ENCODE results near the gene MYRIP.
"Not testable (repeated sequence)": the region's sequence is repeated elsewhere in the genome, so short reads cannot be mapped to it uniquely, and the experiment has no call there.

The MYRIP gene

DNA sequence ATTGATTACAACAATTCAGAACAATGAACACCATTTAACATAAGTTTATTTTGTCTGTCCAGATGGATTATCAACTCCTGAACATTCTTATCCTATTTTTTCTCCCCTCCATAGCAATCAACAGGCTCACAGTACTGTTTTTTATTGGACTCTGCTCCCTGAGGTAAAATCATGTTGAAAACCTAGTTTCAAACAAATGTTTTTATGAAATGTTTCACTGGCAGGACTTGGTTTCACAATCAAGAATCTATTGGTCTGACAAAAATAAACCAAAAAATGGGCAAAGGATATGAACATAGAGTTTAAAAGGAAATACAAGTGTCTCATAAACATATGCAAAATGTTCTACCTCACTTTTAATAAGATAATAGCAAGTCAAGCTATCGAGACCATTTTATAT is 2.6 kb upstream of the MYRIP start:
- no peak for DNase-seq (ENCODE audit: low read depth in 2 of 2)

DNA sequence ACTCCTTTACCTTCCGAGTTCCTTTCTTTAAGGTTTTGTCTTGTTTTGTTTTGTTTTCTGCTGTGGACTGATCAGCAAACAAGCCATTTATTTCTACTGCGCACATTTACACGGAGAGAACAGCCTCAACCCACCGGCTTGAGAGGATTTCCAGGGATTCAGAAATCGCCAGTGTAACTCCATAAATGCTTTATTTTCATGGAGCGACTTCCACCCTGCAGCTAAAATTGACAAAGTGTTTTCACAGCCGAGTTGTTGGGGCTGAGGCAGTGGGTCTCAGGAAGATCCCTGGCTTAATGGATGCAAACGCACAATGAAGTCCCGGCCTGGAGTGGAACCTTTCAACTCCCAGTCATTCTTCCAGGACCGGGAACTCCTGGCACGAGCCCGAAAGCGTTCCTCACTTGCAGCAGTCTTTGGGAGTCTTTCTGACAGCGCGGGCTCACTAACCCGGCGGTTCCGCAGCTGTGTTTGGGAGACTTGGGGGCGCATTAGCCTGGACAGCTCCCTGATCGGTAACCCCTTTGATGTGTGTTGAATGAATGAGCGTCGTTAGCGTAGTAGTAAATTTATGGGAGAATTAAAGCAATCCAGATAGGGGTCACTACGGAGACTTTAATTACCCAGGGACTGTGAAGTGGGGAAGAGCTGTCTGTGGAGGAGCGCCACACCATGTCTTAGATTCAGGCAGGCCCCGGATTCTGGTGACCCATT is 785 bp upstream of the MYRIP start:
- no peak for DNase-seq (ENCODE audit: low read depth in 2 of 2)

DNA sequence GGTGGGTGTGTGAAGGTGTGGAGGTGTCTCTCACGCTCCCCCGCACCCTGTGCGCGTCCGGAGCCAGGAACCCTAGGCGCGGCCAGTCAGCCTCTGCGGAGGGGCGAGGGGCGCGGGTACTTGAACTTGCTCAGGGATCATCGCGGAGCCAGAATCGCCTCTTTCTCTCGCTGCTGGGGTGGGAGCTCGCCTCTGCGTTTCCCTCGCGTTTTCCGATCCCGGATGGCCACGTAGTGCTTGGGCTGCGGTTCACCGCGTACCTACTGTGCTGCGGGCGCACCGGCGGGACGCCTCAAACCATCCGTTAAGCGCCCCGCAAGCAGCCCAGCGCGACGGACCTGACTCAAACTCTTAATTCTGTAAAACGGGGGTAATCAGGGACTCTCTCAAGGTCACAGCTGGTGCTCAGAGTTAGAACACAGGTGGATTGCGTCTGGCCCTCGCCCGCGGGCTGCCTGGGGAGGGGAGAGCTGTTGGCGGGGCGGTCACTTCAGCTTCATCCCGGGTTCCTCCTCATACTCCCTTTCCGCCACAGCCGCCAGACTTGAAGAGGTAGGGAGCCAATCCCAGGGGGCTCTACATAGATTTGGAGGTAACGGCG is 686 bp downstream of the MYRIP start:
- DNase-seq (ENCODE audit: low read depth in 2 of 2) = no peak

DNA sequence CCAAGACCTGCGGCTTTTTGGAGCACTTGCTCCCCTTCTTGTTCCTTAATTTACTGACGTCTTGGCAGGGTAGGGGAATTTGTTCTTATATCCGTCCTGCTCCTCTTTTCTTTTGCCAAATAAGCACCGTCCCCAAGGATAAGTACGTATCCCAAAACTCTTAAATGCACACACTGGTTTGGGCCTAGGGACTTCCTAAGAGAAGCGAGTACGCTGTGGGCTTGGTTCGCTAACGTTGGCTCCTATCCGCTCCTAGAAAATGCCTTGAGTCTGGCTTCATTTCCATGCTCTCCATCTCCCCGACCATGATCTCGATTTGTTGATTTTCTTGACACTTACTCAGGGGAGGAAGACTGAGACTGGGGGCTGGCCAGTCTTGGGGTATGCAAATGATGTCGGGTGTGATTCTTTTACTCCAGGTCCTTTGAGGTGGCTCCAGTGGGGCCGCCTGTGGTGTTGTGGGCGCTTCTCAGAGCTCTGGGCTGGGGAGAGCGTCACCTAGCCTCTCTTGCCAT is 1.3 kb downstream of the MYRIP start:
- DNase-seq (ENCODE audit: low read depth in 2 of 2) = no peak

DNA sequence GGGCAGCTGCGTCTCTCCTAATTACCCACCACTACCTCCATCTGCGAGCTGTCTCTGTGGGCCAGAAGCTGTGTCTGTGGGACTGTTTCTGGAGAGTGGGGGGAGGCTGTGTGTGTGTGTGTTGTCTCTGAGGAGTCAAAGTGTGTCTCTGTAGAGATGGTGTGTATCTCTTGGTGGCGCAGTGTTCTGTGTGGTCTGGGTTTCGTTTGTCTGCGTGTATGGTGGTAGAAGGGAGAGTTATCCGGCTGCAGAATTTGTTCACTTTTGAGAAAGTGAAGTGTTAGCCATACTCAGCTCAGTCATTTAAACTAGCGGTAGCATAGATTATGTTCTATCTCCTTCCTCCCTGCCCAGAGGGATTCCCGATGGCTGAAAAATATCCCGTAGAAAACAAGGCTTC is 2.2 kb downstream of the MYRIP start:
- no peak for DNase-seq (ENCODE audit: low read depth in 2 of 2)

DNA sequence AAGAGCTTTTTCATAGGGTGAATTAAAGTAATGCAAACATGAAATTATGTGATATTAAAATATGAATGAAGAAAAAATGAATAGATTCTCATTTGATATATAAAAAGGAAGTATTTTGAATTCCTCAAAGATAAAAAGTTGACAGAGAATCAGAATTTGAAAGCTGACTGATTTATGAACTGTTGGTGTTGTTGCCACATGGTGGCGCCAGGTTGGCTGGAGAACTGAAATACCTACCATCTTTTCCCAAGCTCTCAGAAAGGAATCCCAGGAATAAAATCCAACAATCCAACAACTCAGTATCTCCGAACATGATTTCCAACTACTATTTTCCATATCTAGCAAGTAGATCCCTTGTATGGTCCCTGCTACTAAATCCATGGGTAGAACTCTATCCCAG is 3.1 kb downstream of the MYRIP start:
- no peak for DNase-seq (ENCODE audit: low read depth in 2 of 2)

DNA sequence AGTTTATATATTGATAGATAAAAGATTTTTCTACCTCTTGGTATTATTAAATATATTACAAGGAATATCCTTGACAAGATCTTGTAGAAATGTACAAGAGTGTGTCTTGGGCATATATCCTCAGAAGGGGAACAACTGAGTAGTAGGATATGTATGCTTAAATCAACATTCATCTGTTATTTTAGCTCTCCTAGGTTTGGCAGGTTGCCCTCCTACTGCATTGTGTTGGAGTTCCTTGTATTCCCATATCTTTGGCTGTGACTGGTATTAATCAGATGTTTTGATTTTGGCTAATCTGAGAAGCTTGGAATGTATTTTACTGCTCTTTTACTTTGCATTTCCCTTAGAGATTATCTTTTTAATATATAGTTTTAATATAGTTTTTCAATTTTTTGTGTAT is 4.6 kb downstream of the MYRIP start:
- DNase-seq (ENCODE audit: low read depth in 2 of 2) = no peak

DNA sequence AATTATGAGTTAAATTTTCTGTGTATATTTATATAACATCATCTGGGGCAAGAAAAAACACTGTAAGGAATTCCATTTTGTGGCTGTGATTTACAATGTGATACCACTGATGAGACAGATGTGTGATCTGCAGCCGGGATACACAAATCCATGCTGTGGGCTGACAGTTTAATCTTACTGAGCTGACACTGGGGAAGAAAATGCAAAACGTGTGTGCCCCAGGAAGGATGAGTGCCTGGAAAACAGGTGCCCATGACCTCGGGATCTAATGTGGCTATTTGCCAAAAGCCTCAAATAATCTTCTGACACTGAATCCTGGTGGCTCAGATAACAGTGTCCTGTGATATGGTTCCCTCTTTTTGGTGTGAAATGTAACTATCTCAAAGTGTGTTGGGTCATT is 10.5 kb downstream of the MYRIP start:
- no peak for DNase-seq (ENCODE audit: low read depth in 2 of 2)

DNA sequence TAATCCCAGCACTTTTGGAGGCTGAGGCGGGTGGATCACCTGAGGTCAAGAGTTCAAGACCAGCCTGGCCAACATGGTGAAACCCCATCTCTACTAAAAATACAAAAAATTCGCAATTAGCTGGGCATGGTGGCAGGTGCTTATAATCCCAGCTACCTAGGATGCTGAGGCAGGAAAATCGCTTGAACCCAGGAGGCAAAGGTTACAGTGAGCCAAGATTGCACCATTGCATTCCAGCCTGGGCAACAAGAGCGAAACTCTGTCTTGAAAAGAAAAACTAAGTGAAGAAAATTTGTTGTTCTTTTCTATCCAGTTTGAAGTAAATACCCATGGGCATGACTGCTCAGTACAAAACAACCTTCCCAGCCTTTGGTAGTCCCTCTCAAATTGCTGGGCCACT is 24.4 kb downstream of the MYRIP start:
- DNase-seq (ENCODE audit: low read depth in 2 of 2) = not testable (repeated sequence)

DNA sequence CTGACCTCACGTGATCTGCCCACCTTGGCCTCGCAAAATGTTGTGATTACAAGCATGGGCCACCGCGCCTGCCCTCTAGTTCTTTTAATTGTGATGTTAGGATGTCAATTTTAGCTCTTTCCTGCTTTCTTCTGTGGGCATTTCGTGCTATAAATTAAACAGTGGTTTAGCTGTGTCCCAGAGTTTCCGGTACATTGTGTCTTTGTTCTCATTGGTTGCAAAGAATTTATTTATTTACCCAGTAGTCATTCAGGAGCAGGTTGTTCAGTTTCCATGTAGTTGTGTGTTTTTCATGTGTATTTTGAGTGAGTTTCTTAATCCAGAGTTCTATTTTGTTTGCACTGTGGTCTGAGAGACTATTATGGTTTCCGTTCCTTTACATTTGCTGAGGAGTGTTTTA is 30.1 kb downstream of the MYRIP start:
- DNase-seq (ENCODE audit: low read depth in 2 of 2) = no peak

DNA sequence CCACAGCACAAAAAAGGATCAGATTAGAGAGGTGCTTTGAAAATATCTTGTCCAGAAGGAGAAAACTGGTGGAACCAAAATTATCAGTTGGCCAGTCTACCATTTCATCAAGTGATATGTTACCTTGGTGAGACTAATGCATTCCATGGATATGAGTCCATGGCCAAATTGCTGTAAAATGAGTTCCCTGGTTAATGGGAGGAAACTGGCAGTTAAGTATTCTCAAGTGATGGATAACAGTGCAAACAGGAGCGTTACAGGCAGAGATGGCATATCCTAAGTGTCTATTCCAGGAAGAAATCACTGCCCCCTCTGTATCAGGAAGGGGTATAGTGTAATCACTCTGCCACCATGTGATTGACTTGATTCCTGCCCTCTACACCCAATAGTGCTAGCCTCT is 34.0 kb downstream of the MYRIP start:
- DNase-seq (ENCODE audit: low read depth in 2 of 2) = no peak

DNA sequence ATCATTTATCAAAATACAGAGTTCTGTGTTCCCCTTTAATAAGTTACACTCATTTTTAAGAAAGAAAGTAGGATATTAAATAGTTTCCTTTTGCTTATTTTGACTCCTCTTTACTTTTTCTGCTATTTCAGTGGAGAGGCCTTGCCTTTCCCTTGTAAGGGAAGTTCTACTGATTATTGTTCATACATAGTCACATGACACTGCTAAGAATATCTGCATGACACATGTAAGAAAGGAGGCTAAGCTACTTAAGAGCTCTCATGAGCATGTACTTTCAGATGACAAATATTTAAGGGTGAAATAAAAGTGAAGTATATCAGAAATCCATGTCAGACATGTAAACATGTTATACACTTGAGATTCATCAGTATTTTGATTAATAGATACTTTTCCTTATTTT is 39.0 kb downstream of the MYRIP start:
- no peak for DNase-seq (ENCODE audit: low read depth in 2 of 2)

DNA sequence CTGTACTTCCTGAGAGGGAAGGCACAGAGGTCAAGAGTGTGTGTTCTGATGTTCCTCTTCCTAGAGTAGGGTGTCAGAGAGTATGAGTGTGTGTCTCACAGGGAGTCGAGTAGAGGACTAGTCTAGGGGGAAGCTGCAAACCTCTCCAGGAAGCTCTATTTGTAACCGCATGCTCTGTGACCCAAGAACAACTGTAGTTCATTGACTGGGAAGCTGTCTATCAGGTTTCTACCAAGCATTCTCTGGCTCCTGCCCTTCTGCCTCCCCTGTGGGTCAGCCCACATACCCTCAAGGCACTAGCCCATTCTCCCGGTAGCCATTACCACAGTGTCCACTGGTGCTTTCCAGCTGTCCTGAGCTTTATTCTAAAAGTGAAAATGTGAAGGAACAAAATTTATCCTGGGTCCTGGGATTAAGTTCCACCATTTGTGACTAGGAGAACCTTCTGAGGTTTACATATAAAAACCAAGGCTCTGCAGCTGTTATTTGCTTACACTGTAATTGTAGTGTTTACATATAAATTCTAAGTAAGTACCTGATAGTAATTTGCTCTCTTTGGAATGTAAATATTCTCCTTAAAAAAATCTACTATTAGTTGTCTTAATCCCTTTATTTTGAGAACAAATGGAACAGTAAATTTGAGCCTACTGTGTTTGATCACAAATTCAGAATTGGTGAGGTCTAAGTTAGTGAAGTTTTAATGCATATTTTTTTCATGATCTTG is 40.7 kb downstream of the MYRIP start:
- no peak for DNase-seq (ENCODE audit: low read depth in 2 of 2)

DNA sequence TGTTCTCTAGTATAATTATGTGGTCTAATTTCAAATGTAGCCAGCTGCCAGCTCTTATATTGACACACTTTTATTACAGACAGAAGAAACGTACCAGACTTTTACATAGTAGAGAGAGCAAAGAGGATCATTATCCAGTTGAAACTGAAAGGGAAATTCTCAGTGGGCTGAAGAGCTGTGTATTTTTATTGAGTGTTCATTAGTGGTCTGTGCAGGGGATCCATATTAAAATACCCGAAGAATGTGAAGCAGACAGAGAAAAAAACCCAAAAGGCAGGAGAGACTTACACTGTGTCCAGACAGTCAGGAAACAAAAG is 41.3 kb downstream of the MYRIP start:
- DNase-seq (ENCODE audit: low read depth in 2 of 2) = no peak

DNA sequence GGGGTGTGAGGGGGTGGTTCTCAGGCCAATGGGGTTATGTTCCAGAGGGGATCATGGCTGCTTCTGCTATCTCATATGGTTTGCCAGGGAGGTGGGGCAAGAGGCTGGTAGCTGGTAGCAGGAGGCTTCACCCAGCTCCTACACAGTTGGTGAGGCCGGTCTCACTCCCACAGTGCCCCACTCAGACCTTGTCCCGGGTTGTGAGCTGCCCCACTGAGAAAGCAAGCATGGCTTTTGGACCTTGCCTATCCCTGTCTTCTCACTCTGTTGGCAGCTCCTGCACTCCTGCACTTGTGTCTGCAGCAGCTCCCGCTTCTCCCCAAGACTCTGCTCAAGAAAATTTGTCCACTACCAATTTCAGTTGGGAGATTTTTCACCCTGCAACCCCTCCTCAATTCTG is 46.1 kb downstream of the MYRIP start:
- DNase-seq (ENCODE audit: low read depth in 2 of 2) = no peak

DNA sequence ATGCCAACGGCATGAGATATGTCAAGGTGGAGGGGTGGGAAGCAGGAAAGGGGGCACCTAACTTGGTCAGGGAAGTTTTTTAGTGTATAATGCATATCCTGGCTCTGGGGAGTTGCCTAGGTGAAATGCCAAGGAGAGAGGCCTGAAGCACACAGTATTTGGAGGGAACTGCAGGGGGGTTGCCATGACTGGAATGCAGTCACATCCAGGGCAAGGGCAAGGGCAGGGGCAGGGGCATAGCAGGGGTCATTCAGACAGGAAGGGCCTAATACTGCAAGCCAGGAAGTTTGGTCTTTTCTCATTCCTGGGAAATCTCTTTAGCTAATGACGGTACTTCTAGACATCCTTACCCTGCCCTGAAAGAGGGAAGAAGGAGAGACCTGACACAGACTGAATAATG is 60.5 kb downstream of the MYRIP start:
- DNase-seq (ENCODE audit: low read depth in 2 of 2) = no peak

DNA sequence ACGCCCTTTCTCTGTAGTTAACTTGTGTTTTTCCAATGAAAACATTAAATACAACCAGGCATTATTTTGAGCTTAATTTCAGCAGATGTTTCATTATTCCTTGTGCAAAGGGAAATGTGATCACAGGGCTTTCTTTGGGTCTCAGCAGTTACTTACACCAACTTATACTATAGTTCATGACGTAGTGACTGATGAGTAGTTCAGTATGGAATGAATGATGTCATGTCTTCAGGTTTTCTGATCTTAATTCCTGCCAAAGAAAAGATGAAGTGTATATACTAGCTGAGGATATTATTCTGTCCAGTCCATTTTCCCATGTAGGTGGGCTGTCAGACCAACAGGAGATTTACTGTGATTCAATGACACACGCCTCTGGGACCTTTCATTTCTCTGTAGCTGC is 61.3 kb downstream of the MYRIP start:
- no peak for DNase-seq (ENCODE audit: low read depth in 2 of 2)

DNA sequence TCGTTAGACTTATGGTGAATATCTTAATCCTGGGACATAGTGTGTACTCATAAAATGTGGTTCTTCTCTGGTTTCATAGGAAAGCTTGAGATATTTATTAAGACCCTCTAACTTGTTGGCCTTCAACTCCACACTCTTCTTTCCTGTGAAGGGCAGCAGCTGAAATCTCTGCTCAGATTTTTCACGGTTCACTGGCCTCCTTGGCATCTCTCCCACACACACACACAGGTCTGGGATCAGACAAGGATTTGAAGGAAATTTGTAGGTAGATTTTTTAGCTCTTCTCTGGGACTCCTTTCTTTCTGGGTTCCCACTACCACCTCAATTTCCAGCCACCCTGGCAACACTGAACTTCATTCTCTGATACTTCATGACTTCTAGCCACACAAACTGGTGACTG is 70.2 kb downstream of the MYRIP start:
- DNase-seq (ENCODE audit: low read depth in 2 of 2) = no peak

DNA sequence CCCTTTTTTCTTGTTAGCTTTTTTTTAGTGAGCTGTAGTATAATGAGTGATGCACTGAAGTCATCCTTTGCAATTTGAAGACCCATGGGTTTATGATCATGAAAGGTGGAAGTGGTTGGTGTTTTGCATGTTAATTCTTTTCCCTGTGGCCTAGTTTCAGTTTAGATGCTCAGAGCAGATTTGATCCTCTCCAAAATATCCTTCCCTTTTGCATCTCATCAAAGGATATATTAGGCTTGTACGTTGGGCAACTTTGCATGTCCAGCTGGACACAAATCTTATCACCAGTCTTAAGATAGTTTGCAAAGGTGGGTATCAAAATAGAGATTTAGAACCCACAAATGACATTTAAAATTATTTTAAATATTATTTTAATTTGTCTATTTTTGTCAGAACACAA is 72.7 kb downstream of the MYRIP start:
- DNase-seq (ENCODE audit: low read depth in 2 of 2) = no peak

DNA sequence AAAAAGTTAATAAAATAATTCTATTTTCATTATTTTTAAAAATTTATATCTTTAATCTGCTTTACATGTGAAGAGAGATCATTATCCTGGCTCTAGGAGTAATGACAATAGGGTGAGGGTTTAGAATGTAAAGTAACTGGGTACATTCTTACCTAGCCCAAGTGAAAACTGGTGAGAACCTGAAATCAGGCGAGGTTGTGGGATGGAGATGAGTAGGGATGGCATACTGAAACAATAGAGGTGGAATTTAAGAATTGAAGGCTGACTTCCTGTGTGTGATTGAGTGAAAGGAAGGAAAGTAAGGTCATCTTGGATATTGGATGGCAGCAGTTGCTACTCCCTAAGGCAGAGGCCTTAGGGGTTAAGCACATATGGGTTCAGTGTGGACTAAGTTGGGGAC is 82.7 kb downstream of the MYRIP start:
- no peak for DNase-seq (ENCODE audit: low read depth in 2 of 2)

DNA sequence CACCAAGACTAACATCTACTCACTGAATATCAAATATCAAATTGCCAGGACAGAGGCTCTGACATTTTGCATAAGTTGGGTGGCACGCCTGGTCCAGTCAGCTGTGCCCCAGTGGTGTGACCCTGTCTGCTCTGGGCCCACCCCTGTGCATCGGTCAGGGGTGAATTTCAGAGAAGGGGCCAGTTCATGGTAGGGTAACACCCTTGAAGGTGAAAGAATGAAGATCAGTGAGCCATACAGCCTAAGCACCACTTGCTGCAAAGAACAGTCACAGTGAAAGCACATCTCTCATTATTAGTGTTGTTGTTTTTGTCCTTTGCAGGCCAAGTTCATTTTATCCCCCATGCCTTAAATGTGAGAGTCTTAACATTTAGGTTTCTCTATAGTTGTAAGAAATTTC is 86.8 kb downstream of the MYRIP start:
- no peak for DNase-seq (ENCODE audit: low read depth in 2 of 2)

DNA sequence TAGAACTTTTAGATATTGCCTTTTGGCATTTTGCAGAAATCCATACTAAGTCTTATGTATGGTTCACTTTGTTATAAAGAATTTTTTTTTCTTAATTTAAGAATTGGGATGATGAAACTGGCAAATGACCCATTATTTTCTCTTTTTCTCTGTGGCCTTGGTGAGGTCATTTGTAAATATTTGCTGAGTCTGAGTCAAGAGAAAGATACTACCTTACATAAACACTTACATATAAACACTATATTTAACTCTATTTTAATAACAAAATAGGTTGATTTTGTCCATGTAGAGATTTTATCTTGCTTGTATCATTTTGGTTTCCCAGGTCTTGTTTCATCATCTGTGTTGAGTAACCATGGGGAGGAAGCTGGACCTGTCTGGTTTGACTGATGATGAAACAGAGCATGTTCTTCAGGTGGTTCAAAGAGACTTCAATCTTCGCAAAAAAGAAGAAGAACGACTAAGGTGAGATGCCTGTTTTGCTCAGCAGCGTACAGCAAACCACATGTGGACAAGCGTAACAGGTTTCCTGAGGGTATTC is 91.1 kb downstream of the MYRIP start:
- no peak for DNase-seq (ENCODE audit: low read depth in 2 of 2)

DNA sequence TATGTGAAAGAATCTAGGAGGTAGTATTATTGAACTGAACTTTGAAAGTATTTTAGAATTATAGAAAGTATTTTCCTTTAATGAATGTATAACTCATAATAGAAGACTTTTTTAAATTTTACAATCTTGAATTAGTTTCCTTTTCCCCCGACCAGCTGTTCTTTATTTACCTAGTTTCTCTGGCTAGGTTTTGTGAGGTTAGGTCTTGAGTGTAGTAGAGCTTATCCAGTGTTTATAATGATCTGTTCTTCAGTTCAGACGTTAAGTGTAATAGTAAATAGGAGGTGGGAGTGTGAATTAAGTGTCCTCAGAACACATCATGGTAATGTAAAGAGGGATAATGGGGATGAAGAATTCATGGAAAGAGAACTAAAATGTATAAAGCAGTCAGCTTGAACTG is 93.8 kb downstream of the MYRIP start:
- no peak for DNase-seq (ENCODE audit: low read depth in 2 of 2)

Measured in stimulated activated CD4-positive, alpha-beta T cell treated with anti-CD3 and anti-CD28 coated beads, Interleukin-4, amount 100 ng/mL, for 48 hours (primary cell).